GM12801 (cell line): Measurements from ENCODE around the gene C1R.

Experiments used
- CTCF ChIP-seq: IDR thresholded peaks from one replicate; pipeline ENCODE4 v1.5.1; 2011; ENCODE audit warnings: control low read depth; ENCODE audit not compliant: insufficient read length; ENCODE audit errors: extremely low read depth

C1R gene

GRCh38 chr12:7061596-7061995 is 30.6 kb downstream of the C1R start:
- no peak for TF ChIP-seq CTCF

GRCh38 chr12:7061138-7061537 is 31.1 kb downstream of the C1R start:
- no peak for TF ChIP-seq CTCF

GRCh38 chr12:7060353-7060954 is 31.8 kb downstream of the C1R start, which contains the start of gene C1S:
Gene C1S (plus strand): TSS chr12:7060718. CDS start chr12:7061913, 1,195 bp downstream.
- TF ChIP-seq CTCF = no peak

- no peak for TF ChIP-seq CTCF
These were observed 32.5 kb downstream of the C1R start for GRCh38 chr12:7059780-7060179.

GRCh38 chr12:7058850-7059395 is 33.3 kb downstream of the C1R start:
- no peak for TF ChIP-seq CTCF

GRCh38 chr12:7058163-7058845 is 33.9 kb downstream of the C1R start:
- TF ChIP-seq CTCF = no peak

GRCh38 chr12:7054925-7055324 is 37.3 kb downstream of the C1R start:
- TF ChIP-seq CTCF = no peak
